Hepatic stellate cell (primary cell): ENCODE data around the gene FAM120A.
"Not testable (repeated sequence)": the region's sequence is repeated elsewhere in the genome, so short reads cannot be mapped to it uniquely, and the experiment has no call there.

ENCODE experiments used
- DNase-seq: peaks from one replicate; pipeline ENCODE4 v3.0.0; 2011; ENCODE audit warnings: low spot score

The FAM120A gene

GRCh38 chr9:93511228-93511627, 59.7 kb downstream of the FAM120A start:
- not testable (repeated sequence) for DNase-seq

- DNase-seq, result not testable (repeated sequence)
These were observed 60.8 kb downstream of the FAM120A start for GRCh38 chr9:93512170-93512812.

GRCh38 chr9:93513606-93514005, 62.1 kb downstream of the FAM120A start:
- no peak for DNase-seq

- DNase-seq, result no peak
These were observed 65.8 kb downstream of the FAM120A start for GRCh38 chr9:93517331-93517730.

- no peak for DNase-seq
These were observed 69.0 kb downstream of the FAM120A start for GRCh38 chr9:93520523-93520922.

GRCh38 chr9:93522736-93523135, 71.3 kb downstream of the FAM120A start:
- DNase-seq, result no peak

GRCh38 chr9:93523518-93524144, 72.1 kb downstream of the FAM120A start:
- no peak for DNase-seq

GRCh38 chr9:93525476-93525875, 74.0 kb downstream of the FAM120A start:
- no peak for DNase-seq

- DNase-seq, result no peak
These were observed 79.9 kb downstream of the FAM120A start for GRCh38 chr9:93531374-93531773.

GRCh38 chr9:93532141-93532540, 80.7 kb downstream of the FAM120A start:
- no peak for DNase-seq

- no peak for DNase-seq
These were observed 82.4 kb downstream of the FAM120A start for GRCh38 chr9:93533863-93534262.

- DNase-seq, result no peak
These were observed 84.7 kb downstream of the FAM120A start for GRCh38 chr9:93536167-93536566.

GRCh38 chr9:93536874-93537273, 85.4 kb downstream of the FAM120A start:
- no peak for DNase-seq

GRCh38 chr9:93540305-93540704, 88.8 kb downstream of the FAM120A start:
- no peak for DNase-seq

- no peak for DNase-seq
These were observed 89.5 kb downstream of the FAM120A start for GRCh38 chr9:93541005-93541404.

GRCh38 chr9:93541581-93542349, 90.3 kb downstream of the FAM120A start:
- no peak for DNase-seq

GRCh38 chr9:93543117-93543516, 91.6 kb downstream of the FAM120A start:
- DNase-seq, result no peak

- no peak for DNase-seq
These were observed 94.9 kb downstream of the FAM120A start for GRCh38 chr9:93546356-93546755.

GRCh38 chr9:93549611-93550010, 98.1 kb downstream of the FAM120A start:
- DNase-seq, result no peak

- DNase-seq, result no peak
These were observed 101.4 kb downstream of the FAM120A start for GRCh38 chr9:93552923-93553322.

GRCh38 chr9:93555370-93555769, 103.9 kb downstream of the FAM120A start:
- no peak for DNase-seq

- DNase-seq, result no peak
These were observed 106.1 kb downstream of the FAM120A start for GRCh38 chr9:93557366-93558137.
